NCI-H526 treated with DMSO at 0.1 percent for 48 hours (cell line): ENCODE results near the gene KIFC3.
"Not testable (repeated sequence)": the region's sequence is repeated elsewhere in the genome, so short reads cannot be mapped to it uniquely, and the experiment has no call there.

Source experiments
- DNase-seq: peaks from one replicate; lab custom pipeline; 2025; lab: John Stamatoyannopoulos, UW

Gene KIFC3

GRCh38 chr16:57802341-57803133 lies at the start of gene KIFC3:
Gene KIFC3, minus strand, starts transcription at chr16:57802491. Its CDS starts 4,248 bp downstream, at chr16:57798243.
- no peak for DNase-seq

GRCh38 chr16:57848181-57848580 lies 45.9 kb upstream of the KIFC3 start:
- DNase-seq: no peak

- not testable (repeated sequence) for DNase-seq
Observed at GRCh38 chr16:57846931-57847330, 44.6 kb upstream of the KIFC3 start.

- no peak for DNase-seq
Observed at GRCh38 chr16:57846078-57846697, 43.9 kb upstream of the KIFC3 start.

GRCh38 chr16:57845115-57845514 lies 42.8 kb upstream of the KIFC3 start:
- DNase-seq: no peak

- DNase-seq: no peak
Observed at GRCh38 chr16:57844416-57845030, 42.2 kb upstream of the KIFC3 start.

GRCh38 chr16:57843400-57843799 lies 41.1 kb upstream of the KIFC3 start:
- DNase-seq: no peak

GRCh38 chr16:57842601-57843000 lies 40.3 kb upstream of the KIFC3 start:
- no peak for DNase-seq

GRCh38 chr16:57840833-57841232 lies 38.5 kb upstream of the KIFC3 start:
- no peak for DNase-seq

GRCh38 chr16:57838161-57838560 lies 35.9 kb upstream of the KIFC3 start:
- DNase-seq: no peak

GRCh38 chr16:57837305-57838125 lies 35.2 kb upstream of the KIFC3 start:
- no peak for DNase-seq

GRCh38 chr16:57835439-57835838 lies 33.1 kb upstream of the KIFC3 start:
- not testable (repeated sequence) for DNase-seq

- no peak for DNase-seq
Observed at GRCh38 chr16:57834936-57835335, 32.6 kb upstream of the KIFC3 start.

GRCh38 chr16:57830890-57831484 lies 28.7 kb upstream of the KIFC3 start:
- no peak for DNase-seq

GRCh38 chr16:57829969-57830360 lies 27.7 kb upstream of the KIFC3 start:
- no peak for DNase-seq

GRCh38 chr16:57828272-57829161 lies 26.2 kb upstream of the KIFC3 start:
- no peak for DNase-seq

GRCh38 chr16:57826706-57827625 lies 24.7 kb upstream of the KIFC3 start:
- no peak for DNase-seq

- no peak for DNase-seq
Observed at GRCh38 chr16:57826052-57826451, 23.8 kb upstream of the KIFC3 start.

GRCh38 chr16:57825298-57826044 lies 23.2 kb upstream of the KIFC3 start:
- no peak for DNase-seq
